GM23338 (cell line): ENCODE results near the gene USH1C. TPM values are rescaled to one million over a fixed set of nuclear protein-coding genes. Genes with fewer than 3 reads are reported as not detected.

Experiments
- ATAC-seq: fragments of 200-7000 bp; cut with Tn5 transposase; 3 replicates; pipeline ENCODE4 v1.9.1; 2020
- DNase-seq: peaks from one replicate; pipeline ENCODE4 v3.0.0-alpha.2; 2015; ENCODE audit warnings: low spot score
- H2AFZ ChIP-seq: fragments of 200-600 bp; sonication (generic); 2 replicates; pipeline ENCODE4 v1.8.0; 2016; ENCODE audit warnings: antibody characterized with exemption, mild to moderate bottlenecking, moderate library complexity
- H3F3A ChIP-seq: fragments of 200-600 bp; sonication (generic); replicated peaks from 2 replicates; pipeline ENCODE4 v1.8.0; 2017; ENCODE audit warnings: antibody characterized with exemption, mixed run types, low read depth
- H3K27ac ChIP-seq: fragments of 200-600 bp; sonication (generic); 2 replicates; pipeline ENCODE4 v1.6.1; 2016; ENCODE audit warnings: low read depth
- H3K27me3 ChIP-seq: fragments of 200-600 bp; sonication (generic); 2 replicates; pipeline ENCODE4 v1.8.0; 2016; ENCODE audit warnings: mild to moderate bottlenecking, mixed run types, moderate library complexity; ENCODE audit not compliant: insufficient read depth
- H3K36me3 ChIP-seq: fragments of 200-600 bp; sonication (generic); 2 replicates; pipeline ENCODE4 v1.8.0; 2016; ENCODE audit warnings: mild to moderate bottlenecking; ENCODE audit not compliant: insufficient read depth
- H3K4me1 ChIP-seq: fragments of 200-600 bp; sonication (generic); 2 replicates; pipeline ENCODE4 v1.8.0; 2016; ENCODE audit warnings: mild to moderate bottlenecking, moderate library complexity; ENCODE audit not compliant: insufficient read depth
- H3K4me2 ChIP-seq: fragments of 200-600 bp; sonication (generic); 2 replicates; pipeline ENCODE4 v1.7.1; 2017; ENCODE audit warnings: mixed run types
- H3K4me3 ChIP-seq: fragments of 200-600 bp; sonication (generic); 2 replicates; pipeline ENCODE4 v1.6.1; 2016; ENCODE audit warnings: mixed run types
- H3K79me2 ChIP-seq: fragments of 200-600 bp; sonication (generic); replicated peaks from 2 replicates; pipeline ENCODE4 v1.8.0; 2017; ENCODE audit warnings: mild to moderate bottlenecking; ENCODE audit not compliant: insufficient read depth
- H3K9me2 ChIP-seq: fragments of 200-600 bp; sonication (generic); 2 replicates; pipeline ENCODE4 v1.8.0; 2017; ENCODE audit not compliant: insufficient read depth
- H4K20me1 ChIP-seq: fragments of 200-600 bp; sonication (generic); replicated peaks from 2 replicates; pipeline ENCODE4 v1.8.0; 2017; ENCODE audit warnings: mild to moderate bottlenecking; ENCODE audit not compliant: insufficient read depth
- H3K27ac Mint-ChIP-seq: 2 replicates; pipeline ENCODE4 v1.8.0; 2020; ENCODE audit warnings: inconsistent platforms, mild to moderate bottlenecking, moderate library complexity, mixed read lengths
- H3K27me3 Mint-ChIP-seq: 3 replicates; pipeline ENCODE4 v1.8.0; 2022; ENCODE audit warnings: low read depth, mild to moderate bottlenecking, moderate library complexity, mixed read lengths, inconsistent platforms; ENCODE audit not compliant: insufficient read depth, poor library complexity
- H3K36me3 Mint-ChIP-seq: 3 replicates; pipeline ENCODE4 v1.8.0; 2021; ENCODE audit warnings: low read depth, mild to moderate bottlenecking, inconsistent platforms, moderate library complexity, mixed read lengths
- H3K4me1 Mint-ChIP-seq: 3 replicates; pipeline ENCODE4 v1.8.0; 2020; ENCODE audit warnings: mild to moderate bottlenecking, inconsistent platforms, mixed read lengths
- H3K4me3 Mint-ChIP-seq: 3 replicates; pipeline ENCODE4 v1.8.0; 2021; ENCODE audit warnings: moderate library complexity, mild to moderate bottlenecking, inconsistent platforms, mixed read lengths
- H3K9me3 Mint-ChIP-seq: 3 replicates; pipeline ENCODE4 v1.8.0; 2020; ENCODE audit warnings: moderate library complexity, mild to moderate bottlenecking, inconsistent platforms, mixed read lengths
- CREB1 ChIP-seq: fragments of 250-450 bp; sonication (Bioruptor Pico); IDR thresholded peaks from 2 replicates; pipeline ENCODE4 v1.5.0; 2020; ENCODE audit warnings: low read depth, mild to moderate bottlenecking, moderate library complexity
- EZH2phosphoT487 ChIP-seq: fragments of 200-600 bp; sonication (generic); IDR thresholded peaks from one replicate; pipeline ENCODE4 v1.8.1; 2018; ENCODE audit warnings: antibody characterized with exemption; ENCODE audit not compliant: unreplicated experiment
- NANOG ChIP-seq: IDR thresholded peaks from 2 replicates; pipeline ENCODE4 v1.6.1; 2016; ENCODE audit warnings: antibody characterized with exemption, borderline replicate concordance
- POLR2AphosphoS5 ChIP-seq: IDR thresholded peaks from 2 replicates; pipeline ENCODE4 v1.6.1; 2016; ENCODE audit warnings: antibody characterized with exemption, low read depth
- ZNF114 ChIP-seq: fragments of 250-450 bp; sonication (Bioruptor Pico); IDR thresholded peaks from 2 replicates; pipeline ENCODE4 v1.5.0; 2020; ENCODE audit warnings: mild to moderate bottlenecking, moderate library complexity
- ZNF331 ChIP-seq: fragments of 250-450 bp; sonication (Bioruptor Pico); IDR thresholded peaks from 2 replicates; pipeline ENCODE4 v1.5.0; 2020; ENCODE audit warnings: low read depth, mild to moderate bottlenecking, moderate library complexity
- polyA plus RNA-seq: library from polyadenylated mRNA; unstranded; fragments of >200 nt; fragmentation: Nextera tagmentation; extraction: Ambion mirVana; gene quantifications from 2 replicates; pipeline ENCODE4 v1.2.1, GENCODE V29; 2016
- total RNA-seq: library from RNA; depleted of rRNA; stranded (reverse); fragments of >200 nt; shearing (Covaris generic); gene quantifications from 2 replicates; pipeline ENCODE4 v1.2.3, GENCODE V29; 2014
- TF ChIP-seq, protein P1 (sequence below): IDR thresholded peaks from 2 replicates; pipeline ENCODE4 v1.6.1; 2016; ENCODE audit warnings: antibody characterized with exemption
- TF ChIP-seq, protein P2 (sequence below): fragments of 250-450 bp; sonication (Bioruptor Pico); IDR thresholded peaks from 2 replicates; pipeline ENCODE4 v1.5.0; 2020; ENCODE audit warnings: mild to moderate bottlenecking, moderate library complexity

USH1C gene
- total and polyA plus RNA-seq, 2 experiments from 2014 or later = 1.3 to 1.8 TPM

DNA sequence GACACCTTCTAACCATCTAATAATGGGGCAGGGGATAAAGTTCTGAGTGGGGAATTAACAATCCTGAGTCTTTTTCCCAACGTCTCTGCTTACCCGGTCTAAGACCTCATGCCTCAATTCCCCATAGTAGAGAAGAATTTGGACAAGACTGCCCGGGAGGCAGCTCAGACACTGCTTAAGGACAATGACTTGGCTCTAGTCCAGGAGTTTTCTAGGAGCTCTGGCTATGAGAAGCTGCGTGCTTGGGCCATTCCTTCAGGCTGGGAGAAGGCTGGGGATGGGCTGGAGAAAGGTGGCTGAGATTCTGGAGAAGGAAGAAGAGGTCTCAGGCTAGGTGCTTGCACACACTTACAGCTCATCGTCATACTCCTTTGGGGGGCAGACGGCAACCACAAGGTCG lies 47.8 kb downstream of the USH1C start (continued):
- TF ChIP-seq, protein P1, sequence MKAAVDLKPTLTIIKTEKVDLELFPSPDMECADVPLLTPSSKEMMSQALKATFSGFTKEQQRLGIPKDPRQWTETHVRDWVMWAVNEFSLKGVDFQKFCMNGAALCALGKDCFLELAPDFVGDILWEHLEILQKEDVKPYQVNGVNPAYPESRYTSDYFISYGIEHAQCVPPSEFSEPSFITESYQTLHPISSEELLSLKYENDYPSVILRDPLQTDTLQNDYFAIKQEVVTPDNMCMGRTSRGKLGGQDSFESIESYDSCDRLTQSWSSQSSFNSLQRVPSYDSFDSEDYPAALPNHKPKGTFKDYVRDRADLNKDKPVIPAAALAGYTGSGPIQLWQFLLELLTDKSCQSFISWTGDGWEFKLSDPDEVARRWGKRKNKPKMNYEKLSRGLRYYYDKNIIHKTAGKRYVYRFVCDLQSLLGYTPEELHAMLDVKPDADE = no peak
- TF ChIP-seq EZH2phosphoT487 (no peak), POLR2AphosphoS5 (no peak), CREB1 (no peak), ZNF331 (no peak)
- TF ChIP-seq, protein P2, sequence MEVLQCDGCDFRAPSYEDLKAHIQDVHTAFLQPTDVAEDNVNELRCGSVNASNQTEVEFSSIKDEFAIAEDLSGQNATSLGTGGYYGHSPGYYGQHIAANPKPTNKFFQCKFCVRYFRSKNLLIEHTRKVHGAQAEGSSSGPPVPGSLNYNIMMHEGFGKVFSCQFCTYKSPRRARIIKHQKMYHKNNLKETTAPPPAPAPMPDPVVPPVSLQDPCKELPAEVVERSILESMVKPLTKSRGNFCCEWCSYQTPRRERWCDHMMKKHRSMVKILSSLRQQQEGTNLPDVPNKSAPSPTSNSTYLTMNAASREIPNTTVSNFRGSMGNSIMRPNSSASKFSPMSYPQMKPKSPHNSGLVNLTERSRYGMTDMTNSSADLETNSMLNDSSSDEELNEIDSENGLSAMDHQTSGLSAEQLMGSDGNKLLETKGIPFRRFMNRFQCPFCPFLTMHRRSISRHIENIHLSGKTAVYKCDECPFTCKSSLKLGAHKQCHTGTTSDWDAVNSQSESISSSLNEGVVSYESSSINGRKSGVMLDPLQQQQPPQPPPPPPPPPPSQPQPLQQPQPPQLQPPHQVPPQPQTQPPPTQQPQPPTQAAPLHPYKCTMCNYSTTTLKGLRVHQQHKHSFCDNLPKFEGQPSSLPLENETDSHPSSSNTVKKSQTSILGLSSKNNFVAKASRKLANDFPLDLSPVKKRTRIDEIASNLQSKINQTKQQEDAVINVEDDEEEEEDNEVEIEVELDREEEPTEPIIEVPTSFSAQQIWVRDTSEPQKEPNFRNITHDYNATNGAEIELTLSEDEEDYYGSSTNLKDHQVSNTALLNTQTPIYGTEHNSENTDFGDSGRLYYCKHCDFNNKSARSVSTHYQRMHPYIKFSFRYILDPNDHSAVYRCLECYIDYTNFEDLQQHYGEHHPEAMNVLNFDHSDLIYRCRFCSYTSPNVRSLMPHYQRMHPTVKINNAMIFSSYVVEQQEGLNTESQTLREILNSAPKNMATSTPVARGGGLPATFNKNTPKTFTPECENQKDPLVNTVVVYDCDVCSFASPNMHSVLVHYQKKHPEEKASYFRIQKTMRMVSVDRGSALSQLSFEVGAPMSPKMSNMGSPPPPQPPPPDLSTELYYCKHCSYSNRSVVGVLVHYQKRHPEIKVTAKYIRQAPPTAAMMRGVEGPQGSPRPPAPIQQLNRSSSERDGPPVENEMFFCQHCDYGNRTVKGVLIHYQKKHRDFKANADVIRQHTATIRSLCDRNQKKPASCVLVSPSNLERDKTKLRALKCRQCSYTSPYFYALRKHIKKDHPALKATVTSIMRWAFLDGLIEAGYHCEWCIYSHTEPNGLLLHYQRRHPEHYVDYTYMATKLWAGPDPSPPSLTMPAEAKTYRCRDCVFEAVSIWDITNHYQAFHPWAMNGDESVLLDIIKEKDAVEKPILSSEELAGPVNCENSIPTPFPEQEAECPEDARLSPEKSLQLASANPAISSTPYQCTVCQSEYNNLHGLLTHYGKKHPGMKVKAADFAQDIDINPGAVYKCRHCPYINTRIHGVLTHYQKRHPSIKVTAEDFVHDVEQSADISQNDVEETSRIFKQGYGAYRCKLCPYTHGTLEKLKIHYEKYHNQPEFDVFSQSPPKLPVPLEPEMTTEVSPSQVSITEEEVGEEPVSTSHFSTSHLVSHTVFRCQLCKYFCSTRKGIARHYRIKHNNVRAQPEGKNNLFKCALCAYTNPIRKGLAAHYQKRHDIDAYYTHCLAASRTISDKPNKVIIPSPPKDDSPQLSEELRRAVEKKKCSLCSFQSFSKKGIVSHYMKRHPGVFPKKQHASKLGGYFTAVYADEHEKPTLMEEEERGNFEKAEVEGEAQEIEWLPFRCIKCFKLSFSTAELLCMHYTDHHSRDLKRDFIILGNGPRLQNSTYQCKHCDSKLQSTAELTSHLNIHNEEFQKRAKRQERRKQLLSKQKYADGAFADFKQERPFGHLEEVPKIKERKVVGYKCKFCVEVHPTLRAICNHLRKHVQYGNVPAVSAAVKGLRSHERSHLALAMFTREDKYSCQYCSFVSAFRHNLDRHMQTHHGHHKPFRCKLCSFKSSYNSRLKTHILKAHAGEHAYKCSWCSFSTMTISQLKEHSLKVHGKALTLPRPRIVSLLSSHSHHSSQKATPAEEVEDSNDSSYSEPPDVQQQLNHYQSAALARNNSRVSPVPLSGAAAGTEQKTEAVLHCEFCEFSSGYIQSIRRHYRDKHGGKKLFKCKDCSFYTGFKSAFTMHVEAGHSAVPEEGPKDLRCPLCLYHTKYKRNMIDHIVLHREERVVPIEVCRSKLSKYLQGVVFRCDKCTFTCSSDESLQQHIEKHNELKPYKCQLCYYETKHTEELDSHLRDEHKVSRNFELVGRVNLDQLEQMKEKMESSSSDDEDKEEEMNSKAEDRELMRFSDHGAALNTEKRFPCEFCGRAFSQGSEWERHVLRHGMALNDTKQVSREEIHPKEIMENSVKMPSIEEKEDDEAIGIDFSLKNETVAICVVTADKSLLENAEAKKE (CRISPR knock-in tag) = no peak

DNA sequence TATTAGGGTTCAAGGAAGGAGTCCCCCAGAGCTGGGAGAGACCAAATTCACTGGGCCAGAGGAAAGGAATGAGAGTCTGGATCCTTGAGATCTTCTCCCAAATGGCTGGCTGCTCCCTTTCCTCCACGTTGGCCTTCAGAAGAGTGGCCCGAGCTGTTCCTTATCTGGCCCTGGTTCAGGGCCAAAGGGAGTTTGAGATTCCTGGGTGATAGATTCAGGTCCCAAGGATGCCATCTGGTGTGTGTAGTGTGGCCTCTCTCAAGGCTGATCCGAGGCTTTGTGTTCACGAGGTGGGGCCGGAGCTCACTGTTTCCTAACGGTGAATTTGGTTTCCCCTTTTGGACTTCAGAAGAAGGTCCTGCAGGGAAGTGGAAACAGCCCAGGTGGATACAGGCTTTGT lies 50.2 kb downstream of the USH1C start:
- no peaks in the 10 kb centered on the region for H3K9me2 ChIP-seq
- ATAC-seq = no peak
- no peak overlapping the region for H3K4me3 Mint-ChIP-seq
- no peak overlapping the region for H3K27ac Mint-ChIP-seq
- H3K27me3 Mint-ChIP-seq = peaks cover 5% of the 10 kb centered on the region
- H3F3A ChIP-seq = no peaks in the 10 kb centered on the region
- H3K27me3 ChIP-seq = no peaks in the 10 kb centered on the region
- TF ChIP-seq ZNF114 (CRISPR knock-in tag) = no peak
- no peak for TF ChIP-seq NANOG
- TF ChIP-seq, protein P2 (CRISPR knock-in tag) = no peak
- no peak for TF ChIP-seq EZH2phosphoT487
- H3K9me3 Mint-ChIP-seq = no peaks in the 10 kb centered on the region
- H3K79me2 ChIP-seq = no peaks in the 10 kb centered on the region
- H2AFZ ChIP-seq = no peak overlapping the region
- no peak for DNase-seq
- H3K36me3 ChIP-seq = no peaks in the 10 kb centered on the region
- no peaks in the 10 kb centered on the region for H4K20me1 ChIP-seq
- no peaks in the 10 kb centered on the region for H3K4me1 ChIP-seq
- no peak overlapping the region for H3K27ac ChIP-seq
- peaks cover 6% of the 10 kb centered on the region for H3K4me1 Mint-ChIP-seq
- no peak overlapping the region for H3K4me2 ChIP-seq
- no peaks in the 10 kb centered on the region for H3K36me3 Mint-ChIP-seq
- H3K4me3 ChIP-seq = no peak overlapping the region
